Stomach (tissue), 4 donors: Measurements from ENCODE around the gene ERN1.

ENCODE experiments used
- EP300 ChIP-seq: sonication (generic); formaldehyde crosslinking; IDR thresholded peaks from one replicate; pipeline ENCODE4 v1.6.1; 2017; ENCODE audit warnings: antibody characterized with exemption
- POLR2A ChIP-seq, 4 donors: fragments of 450-650 bp; IDR thresholded peaks; one replicate each; pipeline ENCODE4 v1.6.1; 2016; ENCODE audit warnings: antibody characterized with exemption in 4 of 4, control low read depth in 2 of 4, mild to moderate bottlenecking in 1 of 4, moderate library complexity in 1 of 4
- POLR2AphosphoS5 ChIP-seq, 3 donors: sonication (generic); formaldehyde crosslinking; IDR thresholded peaks; one replicate each; pipeline ENCODE4 v1.6.1; 2016; ENCODE audit warnings: antibody characterized with exemption in 3 of 3
- TF ChIP-seq, protein P1 (sequence below), 7 experiments: fragments of 450-650 bp in 4 of 7; fragments of 200-600 bp in 3 of 7; sonication (generic) in 3 of 7; IDR thresholded peaks; one replicate each; pipeline ENCODE4 v1.5.1; 2016 to 2019; ENCODE audit warnings: antibody characterized with exemption in 7 of 7, control low read depth in 2 of 7, mild to moderate bottlenecking in 1 of 7

DNA sequence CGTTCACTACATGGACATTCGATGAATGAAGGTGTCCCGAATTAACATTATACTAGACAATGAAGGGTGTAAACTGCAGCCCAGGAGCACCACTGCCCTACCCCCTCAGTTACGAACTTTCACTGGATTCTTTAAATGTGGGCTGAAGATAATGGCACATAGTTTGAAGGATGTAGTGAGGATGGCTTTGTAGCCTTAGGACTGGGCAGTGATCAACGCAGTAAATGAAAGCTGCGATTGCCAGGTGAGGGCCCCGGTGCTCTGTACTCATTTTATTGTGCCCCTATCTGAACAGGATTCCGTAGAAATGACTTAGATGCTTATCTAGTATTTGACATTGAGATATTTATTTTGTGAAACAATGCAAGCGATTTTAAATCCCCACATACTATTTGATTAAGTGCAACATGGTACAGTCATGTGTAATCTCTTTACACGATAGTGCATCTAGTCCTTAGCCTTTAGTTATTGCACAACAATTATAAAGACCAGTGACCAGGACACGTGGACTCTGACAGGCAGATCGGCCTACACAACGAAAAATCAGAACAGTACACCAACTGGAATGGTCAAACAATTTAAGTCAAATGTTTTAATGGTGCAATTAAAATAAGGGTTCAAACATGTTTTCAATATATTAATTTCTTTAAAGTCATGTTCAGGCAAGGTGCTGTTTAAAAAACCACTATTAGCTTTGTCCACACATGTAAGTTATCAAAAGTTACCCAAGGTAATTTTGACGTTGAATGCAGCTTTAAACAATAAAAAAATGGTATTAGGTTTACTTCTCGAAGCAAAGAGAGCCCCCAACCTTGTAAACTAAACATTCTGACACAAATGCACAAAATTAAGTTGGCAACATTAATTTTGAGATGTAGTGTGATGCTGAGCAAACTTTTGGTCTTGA, 17.4 kb upstream of the ERN1 start:
- TF ChIP-seq, protein P1, sequence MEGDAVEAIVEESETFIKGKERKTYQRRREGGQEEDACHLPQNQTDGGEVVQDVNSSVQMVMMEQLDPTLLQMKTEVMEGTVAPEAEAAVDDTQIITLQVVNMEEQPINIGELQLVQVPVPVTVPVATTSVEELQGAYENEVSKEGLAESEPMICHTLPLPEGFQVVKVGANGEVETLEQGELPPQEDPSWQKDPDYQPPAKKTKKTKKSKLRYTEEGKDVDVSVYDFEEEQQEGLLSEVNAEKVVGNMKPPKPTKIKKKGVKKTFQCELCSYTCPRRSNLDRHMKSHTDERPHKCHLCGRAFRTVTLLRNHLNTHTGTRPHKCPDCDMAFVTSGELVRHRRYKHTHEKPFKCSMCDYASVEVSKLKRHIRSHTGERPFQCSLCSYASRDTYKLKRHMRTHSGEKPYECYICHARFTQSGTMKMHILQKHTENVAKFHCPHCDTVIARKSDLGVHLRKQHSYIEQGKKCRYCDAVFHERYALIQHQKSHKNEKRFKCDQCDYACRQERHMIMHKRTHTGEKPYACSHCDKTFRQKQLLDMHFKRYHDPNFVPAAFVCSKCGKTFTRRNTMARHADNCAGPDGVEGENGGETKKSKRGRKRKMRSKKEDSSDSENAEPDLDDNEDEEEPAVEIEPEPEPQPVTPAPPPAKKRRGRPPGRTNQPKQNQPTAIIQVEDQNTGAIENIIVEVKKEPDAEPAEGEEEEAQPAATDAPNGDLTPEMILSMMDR (IDR thresholded peaks at IDR 0.05) = no peak
- TF ChIP-seq EP300 (no peak), POLR2A (IDR thresholded peaks at IDR 0.05) (no peak), POLR2AphosphoS5 (IDR thresholded peaks at IDR 0.05) (peak in 1 of 3 donors; percentile 77)
